NCI-H446 treated with DMSO at 0.1 percent for 48 hours (cell line): Measurements from ENCODE around the gene TSPOAP1.

Experiments used
- DNase-seq: peaks from one replicate; lab custom pipeline; 2025; lab: John Stamatoyannopoulos, UW

The TSPOAP1 gene, protein sequence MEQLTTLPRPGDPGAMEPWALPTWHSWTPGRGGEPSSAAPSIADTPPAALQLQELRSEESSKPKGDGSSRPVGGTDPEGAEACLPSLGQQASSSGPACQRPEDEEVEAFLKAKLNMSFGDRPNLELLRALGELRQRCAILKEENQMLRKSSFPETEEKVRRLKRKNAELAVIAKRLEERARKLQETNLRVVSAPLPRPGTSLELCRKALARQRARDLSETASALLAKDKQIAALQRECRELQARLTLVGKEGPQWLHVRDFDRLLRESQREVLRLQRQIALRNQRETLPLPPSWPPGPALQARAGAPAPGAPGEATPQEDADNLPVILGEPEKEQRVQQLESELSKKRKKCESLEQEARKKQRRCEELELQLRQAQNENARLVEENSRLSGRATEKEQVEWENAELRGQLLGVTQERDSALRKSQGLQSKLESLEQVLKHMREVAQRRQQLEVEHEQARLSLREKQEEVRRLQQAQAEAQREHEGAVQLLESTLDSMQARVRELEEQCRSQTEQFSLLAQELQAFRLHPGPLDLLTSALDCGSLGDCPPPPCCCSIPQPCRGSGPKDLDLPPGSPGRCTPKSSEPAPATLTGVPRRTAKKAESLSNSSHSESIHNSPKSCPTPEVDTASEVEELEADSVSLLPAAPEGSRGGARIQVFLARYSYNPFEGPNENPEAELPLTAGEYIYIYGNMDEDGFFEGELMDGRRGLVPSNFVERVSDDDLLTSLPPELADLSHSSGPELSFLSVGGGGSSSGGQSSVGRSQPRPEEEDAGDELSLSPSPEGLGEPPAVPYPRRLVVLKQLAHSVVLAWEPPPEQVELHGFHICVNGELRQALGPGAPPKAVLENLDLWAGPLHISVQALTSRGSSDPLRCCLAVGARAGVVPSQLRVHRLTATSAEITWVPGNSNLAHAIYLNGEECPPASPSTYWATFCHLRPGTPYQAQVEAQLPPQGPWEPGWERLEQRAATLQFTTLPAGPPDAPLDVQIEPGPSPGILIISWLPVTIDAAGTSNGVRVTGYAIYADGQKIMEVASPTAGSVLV (N-terminal part only)

DNA sequence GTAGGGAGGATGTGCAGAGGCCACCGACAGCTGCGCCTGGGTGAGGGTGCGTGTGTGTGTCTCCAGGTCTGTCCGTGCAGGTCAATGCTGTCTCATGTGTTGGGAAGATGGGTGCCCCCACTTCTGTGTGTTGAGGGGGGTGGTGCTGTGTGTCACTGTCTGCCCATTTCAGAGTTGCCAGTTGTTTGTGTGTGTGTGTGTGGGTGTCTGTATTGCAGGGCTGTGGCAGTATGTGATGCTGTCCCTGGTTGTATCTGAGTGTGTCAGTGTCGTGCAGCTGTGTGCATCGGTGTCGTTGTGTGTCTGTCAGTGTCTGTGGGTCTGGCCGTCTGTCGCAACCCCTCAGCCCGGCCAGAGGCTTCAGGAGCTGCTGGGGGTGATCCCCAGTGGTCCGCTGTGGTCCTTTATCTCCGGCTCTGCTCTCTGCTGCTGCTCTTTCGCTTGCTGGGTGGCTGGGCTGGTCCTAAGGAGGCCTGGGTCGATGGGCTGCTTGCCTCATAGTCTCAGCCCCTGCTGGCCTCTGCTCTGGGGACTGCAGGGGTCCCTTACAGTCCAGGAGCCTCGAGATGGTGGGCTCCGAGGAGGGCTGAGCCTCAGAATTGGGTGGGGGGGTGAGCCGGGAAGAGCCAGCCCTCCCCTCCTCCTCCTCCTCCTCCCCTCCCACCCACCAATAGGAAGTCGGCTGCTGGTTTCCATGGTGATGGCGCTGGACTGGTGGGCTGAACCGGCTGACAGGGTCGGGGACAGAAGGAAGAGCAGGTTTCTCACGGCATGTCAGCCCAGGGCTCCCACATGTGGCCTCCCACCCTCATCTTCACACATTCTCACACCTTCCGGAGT, at the start of gene TSPOAP1:
TSPOAP1 (minus strand) TSS at position 601 of the 840 bp plus-strand sequence. CDS start 875 bp downstream, outside the sequence.
- DNase-seq, result no peak

DNA sequence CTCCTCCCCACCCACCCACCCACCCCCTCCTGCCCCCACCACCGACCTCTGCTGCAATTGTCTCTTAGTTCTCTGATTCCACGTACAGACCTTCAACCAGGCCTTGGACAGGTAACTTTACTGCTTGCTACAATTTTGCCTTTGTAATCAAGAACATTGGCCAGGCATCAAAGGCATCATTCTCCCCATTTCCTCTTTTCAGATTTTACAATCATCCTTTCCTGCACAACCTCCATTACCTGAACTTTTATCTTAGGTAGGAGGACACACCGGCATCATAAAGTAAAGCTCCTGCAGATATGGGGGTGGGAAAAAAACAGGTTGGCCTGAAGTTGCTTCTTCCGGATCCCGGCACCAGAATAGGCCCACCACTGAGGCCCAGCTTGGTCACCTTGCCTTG, 49.1 kb upstream of the TSPOAP1 start:
- no peak for DNase-seq

DNA sequence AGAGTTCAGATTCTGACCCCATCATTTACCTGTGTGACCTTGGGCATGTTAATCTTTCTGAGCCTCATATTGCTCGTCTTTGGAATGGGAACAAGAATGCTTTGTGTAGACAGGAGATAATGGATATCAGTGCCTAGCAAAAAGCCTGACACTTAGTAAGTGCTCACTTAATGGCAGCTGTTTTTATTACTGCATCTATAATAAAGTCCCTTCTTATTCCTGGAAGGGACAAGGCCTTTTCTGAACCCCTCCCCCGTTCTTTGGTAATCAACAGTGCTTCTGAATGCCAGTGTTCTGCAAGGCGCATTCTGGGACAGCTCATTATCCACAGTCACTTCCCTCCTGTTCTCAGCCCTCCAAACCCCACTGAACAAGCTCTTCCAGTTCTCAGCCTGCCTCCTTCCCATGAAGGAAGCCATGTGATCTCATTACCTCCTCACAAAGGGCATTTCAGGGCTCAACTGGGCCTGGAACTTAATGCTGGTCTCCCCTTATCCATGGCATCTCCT, 48.6 kb upstream of the TSPOAP1 start:
- DNase-seq, result no peak

DNA sequence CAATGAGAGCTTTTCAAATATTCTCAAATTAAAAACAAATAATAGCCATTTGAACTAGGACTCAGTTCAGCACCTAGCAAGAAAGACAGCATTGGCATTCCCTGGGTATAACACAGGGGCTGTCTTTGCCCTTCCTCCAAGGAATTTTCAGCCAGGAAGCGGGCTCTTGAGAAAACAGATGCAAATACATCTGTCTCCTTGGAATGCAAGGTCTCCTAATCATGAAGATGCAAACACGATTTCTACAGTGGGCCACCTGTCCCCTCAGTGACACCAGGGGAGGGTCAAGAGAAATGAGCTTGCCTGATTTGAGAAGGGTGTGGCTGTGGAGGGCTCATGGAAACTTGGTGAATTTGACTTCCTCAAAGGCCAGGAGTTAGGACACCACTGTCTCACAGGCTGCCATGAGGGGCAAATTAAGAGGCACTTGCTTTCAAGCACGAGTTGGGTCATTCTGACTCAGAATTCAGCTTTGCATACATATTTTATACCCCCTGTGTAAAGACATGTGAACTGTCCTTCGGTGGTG, 47.9 kb upstream of the TSPOAP1 start:
- DNase-seq, result no peak

DNA sequence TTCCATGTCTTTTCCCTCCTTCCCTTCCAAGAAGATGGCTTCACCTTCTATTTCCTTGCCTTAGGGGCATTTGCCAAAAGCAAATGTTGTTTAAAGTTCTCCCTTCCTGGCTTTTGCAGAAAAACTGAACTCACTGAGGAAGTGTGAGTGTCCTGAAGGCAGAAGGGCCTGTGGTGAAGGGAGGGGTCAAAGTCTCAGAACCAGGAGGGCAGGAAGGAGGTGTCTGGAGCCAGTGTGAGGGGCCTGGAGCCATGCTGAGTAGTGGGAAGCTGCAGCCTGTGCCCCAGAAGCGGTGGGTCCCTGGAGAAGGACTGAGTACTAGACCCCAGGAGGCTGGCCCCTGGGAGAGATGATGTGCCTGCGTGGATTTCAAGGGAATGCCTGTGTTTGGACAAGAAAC, 47.2 kb upstream of the TSPOAP1 start:
- DNase-seq, result no peak

DNA sequence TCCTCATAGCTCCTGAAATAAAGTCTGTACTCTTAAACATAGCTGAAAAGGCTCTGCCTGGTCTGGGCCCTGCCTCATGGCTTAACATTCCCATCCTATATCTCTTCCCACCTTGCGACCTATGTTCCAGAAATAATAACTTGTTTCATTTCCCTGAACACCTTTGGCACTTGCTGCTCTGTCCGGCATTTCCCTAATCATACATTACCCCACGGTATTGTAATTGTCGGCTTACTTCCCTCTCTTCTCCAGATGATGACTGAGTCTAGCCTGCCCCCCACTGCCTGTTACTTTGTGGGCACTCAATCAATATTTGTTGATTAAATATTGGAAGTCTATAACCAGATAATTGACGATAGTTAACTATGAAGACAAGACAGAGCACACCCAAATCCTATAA, 46.7 kb upstream of the TSPOAP1 start:
- no peak for DNase-seq

DNA sequence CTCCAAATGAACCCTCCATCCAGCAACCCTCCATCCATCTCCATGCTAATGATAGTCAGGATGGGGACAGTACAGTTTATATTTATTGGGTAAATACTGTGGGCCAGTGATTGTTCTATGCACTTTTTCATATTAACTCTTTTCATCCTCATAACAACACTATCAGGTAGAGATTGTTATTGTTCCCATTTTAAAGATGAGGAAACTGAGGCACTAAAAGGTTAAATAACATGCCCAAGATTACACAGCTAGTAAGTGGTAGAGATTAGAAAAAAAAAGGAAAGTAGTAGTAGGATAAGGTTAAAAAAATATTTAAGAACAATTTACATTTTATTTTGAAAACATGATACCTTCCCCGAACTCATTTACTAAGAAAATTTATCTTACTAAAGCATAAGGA, 45.3 kb upstream of the TSPOAP1 start:
- no peak for DNase-seq

DNA sequence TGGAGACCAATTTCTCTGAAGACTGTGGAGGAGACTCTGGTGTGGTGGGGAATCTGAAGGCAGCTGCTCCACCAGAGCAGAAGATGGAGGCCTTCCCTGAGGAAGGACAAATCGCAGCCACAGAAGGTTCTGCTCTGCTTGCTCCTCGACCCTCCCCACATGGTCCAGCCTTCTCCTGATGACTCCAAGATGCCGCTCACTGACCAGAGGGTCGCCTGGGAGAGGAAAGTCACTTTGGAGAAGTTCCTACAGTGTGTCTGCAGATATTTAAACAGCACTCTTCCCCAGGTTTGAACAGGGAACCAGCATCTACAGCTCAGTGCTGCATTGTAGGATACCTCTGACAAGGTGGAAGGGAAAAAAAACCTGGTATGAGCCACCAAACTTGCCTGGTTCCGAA, 44.4 kb upstream of the TSPOAP1 start:
- DNase-seq, result no peak

DNA sequence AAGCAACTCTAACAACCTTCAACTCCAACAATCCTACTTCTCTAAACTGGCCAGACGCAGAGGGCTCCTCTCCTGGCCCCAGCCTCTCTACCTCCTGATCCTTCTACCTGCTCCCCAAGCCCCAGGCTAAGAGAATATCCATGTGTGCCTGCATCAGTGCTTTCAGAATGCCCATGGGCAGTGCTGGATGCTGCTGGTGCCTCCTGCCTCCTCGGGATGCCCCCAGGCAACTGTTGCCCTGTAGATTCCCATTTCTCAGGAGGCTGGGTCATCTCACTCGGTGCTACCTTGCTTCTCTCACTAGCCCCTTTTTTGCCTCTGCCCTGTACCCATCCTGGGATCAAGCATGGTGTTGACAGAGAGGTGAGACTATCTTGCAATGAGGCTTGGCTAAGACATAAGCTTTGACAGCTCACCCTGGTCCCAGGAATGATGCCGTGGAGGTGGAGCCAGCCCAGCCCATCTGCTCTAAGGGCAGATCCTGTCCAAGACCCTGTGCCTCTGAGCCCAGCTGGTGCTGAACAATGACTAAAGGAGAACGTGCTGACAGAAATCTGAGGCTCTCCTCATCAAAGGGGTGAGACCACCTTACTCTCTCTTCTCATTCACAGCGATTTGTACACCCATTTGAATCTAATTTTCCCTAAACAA, 42.8 kb upstream of the TSPOAP1 start:
- no peak for DNase-seq

DNA sequence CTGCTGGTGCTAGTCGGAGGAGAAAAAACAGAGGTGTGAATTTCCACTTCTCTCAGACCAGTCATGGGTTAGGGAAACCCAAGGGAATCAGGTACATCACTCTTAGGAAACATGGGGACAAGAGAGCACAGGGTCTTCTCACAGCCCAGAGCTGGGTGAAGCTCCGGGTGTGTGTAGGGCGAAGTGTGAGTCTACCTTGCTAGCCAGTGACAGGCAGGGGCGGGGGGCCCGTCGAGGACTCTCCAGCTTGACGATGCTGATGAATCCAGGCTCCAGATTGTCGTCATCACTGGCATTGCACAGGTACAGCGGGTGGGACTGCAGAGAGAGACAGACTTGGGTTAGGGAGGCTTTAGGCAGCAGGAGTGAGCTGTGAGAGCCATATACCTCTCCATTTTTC, 42.1 kb upstream of the TSPOAP1 start:
- DNase-seq, result no peak

DNA sequence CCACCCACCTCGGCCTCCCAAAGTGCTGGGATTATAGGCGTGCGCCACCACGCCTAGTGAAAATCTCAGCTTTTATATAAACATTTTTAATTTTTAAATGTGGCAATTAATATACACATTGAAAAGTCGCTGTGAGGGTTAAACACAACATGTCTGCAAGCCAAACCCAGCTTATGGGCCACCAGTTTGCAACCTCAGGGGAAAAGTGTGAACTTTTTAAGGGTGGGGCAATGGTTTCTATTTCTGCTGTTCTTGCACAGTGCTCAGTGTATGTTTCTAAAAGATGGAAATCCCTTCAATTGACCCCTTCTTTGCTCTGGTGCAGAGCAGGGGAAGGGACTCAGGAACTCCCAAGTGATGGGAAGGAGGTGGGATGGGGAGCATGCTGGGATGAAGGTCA, 41.7 kb upstream of the TSPOAP1 start:
- DNase-seq, result no peak

DNA sequence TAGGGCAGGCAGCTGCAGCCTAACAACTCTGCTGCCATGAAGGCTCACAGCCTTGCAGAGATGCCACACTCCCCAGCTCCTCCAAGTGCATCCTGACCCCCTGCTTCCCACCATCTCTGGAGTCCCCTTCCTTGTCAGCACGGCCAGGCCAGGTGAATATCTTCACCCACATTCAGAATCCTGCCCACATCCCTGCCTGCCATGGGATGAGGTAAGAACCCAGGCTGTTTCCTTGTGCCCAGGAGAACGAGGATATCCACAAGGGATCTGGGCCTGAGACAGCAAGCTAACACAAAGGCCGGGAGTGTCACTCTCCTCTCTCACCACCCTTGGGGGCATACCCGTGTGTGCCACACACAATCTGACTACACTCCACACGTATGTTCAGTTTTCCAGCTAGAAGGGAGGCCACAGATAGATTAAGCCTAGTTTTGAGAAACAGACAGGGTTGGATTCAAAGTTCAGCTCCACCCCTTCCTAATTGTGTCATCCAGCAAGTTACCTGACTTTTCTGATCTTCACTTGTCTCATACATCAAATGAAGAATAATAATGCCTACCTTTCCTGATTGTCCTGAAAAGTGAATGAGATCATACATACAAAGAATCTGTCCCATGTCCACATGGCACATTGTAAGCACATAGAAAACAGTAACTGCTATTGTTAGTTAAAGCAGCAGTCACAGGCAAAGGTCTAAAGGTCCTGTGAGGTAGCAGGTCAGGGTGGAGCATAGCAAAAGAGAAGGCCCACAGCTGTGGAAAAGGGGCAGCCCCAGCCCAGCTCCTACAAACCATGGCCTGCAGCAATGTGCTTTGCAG, 40.8 kb upstream of the TSPOAP1 start:
- DNase-seq, result no peak

DNA sequence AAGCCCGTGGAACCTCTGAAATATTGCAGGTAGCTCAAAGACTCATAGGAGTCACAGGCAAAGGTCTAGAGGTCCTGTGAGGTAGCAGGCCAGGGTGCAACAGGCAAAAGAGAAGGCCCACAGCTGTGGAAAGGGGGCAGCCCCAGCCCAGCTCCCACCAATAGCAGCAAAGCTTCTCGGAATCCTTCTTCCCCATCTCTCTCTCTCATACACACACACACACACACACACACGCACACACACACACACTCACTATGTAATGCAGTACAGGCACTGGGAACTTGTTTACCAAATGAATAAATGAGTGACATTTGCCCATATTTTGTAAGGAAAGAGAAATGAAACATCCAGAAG, 40.2 kb upstream of the TSPOAP1 start:
- DNase-seq, result no peak

DNA sequence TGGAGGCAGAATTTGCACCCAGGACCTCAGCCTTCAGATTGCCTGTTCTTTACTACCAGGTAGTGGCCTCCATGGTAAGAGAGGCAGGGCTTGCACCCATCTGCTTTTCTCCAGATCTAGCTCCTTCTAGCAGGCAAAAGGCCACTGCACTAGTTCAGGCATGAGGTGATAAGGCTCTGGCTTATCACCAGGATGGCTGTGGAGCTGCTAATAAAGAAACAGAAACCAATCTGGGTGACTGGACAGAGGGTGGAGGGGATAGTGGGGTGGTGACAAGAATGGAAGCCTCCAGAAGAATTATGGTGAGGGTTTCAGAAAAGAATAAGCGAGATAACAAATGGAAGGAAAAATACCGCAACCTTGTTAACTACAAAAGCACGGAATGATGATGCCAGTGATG, 38.9 kb upstream of the TSPOAP1 start:
- no peak for DNase-seq

DNA sequence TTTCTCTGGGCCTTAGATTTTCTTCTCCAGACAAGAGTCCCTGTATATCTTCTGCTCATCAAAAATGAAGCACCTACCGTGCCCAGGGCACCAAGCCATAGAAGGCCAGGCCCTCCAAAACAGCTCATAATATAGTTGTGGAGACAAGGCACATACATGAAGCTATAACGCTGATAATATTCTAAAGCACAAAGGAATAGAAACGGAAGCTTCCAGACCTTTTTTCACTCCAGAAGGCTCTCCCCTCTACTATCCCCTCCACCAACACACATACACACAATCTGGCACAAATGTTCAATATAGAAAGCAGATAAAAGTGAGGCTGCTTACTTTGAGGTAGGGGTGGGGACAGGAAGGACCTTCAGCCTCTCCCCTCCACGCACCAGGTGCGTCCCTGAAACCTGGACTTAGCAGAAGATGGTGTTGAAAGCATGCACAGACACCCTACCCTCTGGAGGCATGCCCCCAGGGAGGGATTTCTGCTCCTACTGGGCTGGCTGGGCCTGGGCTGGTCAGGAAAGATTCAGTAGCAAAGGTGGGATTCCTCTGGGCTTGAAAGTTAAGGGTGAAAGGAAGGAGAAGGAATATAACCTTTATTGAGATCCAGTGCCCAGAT, 37.5 kb upstream of the TSPOAP1 start:
- no peak for DNase-seq

DNA sequence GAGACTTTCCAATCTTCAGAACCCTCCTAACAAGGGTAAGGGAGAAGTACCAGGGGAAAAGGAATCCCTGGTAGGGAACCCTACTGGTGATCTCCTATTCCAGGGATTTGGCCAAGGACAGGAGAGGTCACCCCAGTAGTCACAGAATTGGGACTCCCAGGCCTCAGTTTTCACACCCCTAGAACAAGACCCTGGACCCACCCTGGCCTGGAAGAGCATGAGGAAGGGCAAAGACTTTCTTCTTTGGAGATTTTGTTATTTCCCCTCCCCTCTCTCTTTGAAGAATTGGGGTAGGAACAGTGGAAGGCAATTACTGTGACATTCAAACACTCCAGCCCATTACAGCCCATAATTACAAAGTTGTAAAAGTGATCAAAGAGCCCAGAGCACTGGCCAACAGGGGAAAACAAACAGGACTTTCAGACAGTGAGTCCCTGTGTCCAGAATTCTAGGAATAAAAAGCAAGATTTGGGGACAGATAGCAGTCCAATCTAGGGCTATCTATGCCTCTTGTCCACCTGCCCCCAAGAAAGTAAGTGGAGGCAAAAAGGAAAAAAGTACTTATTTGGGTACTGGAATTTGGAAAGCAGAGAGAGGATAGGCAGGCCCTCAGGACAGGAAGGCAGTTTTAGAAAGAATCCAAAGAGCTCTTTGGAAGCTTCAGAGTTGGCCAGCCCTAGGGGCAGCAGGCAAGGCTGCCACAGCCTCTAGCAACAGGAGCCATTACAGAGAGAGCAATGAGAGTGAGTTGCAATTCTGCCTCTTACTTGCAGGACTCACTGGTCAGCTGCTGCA, 36.8 kb upstream of the TSPOAP1 start:
- DNase-seq, result no peak

DNA sequence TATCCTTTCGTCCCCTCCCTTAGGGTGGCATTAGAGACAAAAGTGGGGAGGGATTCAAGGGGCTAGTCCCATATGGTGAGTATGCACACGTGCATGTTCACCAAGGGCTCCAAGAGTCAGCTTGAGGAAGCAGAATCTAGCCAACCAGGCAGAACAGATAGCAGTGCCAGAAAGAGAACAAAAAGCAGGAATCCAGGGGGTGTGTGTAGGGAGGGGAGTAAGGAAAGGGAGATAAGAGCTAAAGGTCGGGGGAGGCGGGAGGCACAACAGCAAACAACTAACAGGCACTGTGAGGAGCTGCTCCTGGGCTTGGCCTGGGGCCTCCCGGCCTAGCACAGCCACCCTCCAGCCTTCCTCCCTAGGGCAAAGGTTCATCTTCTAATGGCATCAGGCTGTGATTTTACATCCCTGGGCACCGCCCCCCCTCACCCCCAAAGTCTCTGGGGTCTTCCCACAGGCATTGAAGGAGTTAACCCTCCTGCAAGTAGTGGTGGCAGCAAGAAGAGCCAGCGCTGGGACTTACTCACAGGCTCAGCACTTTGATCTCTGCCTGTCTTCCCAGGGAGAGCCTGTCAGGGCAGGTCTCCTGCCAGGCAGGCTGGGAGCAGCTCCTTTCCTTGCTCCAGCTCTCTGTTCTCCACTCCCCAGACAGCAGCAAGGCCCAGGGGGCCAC, 35.8 kb upstream of the TSPOAP1 start:
- no peak for DNase-seq

DNA sequence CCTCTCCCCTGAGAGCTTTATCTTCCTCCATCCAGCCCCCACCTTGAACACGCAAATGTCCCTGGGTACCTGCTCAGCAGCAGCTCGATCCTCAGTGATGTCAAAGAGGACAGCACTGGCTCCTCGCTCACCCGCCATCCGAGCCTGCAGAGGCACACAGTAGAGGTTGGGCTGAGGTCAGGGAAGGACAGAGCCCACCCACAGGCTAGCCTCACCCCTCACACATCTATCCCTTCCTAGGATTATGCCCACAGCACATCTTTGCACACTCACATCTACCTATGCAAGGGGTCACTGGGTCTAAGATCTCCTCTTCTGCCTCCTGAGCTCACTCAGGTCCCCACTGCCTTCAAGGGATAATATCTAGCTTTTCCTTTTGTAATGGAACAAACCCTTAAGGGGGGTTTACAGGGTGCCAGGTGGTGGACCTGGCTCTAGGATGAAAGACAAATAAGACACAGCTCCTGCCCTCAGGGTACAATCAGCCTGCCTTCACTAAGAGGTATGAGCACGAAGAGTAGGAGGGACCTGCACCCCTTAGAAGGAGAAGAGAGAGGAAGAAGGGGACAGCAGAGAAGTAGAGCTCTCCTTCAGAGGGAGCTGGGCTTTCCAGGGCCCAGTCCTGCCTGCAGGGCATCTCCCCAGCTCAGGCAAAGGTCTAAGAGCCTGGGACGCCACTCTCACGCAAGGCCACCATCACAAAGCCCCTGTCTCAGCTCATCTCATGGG, 35.0 kb upstream of the TSPOAP1 start:
- DNase-seq, result no peak
